Endothelial cell of umbilical vein (primary cell): ENCODE measurements around the gene RPA1. TPM values are rescaled to one million over a fixed set of nuclear protein-coding genes. Genes with fewer than 3 reads are reported as not detected.

Source experiments
- BruUV-seq: library from RNA; stranded (reverse); fragments of 400-500 nt; replicated peaks from 2 replicates; lab custom pipeline; 2021; lab: Mats Ljungman, UMichigan
- CTCF ChIA-PET: fragments of 300-600, 350-600 bp; sonication (Branson Sonifier 250); formaldehyde crosslinking; loops from one replicate; lab custom pipeline; 2021; ENCODE audit warnings: antibody characterized with exemption, inconsistent platforms; lab: Charles Lee
- POLR2A ChIA-PET: fragments of 300-600, 350-600 bp; sonication (Branson Sonifier 250); formaldehyde crosslinking; loops from one replicate; lab custom pipeline; 2021; ENCODE audit warnings: antibody characterized with exemption, inconsistent platforms; lab: Charles Lee
- DNase-seq: peaks from one replicate; pipeline ENCODE4 v3.0.0-alpha.2; 2011; ENCODE audit warnings: low read depth, low spot score
- FAIRE-seq: peaks from 2 replicates; lab custom pipeline; 2011; peaks lifted over from hg19 to GRCh38; lab: Jason Lieb, UNC
- H2AFZ ChIP-seq: 2 replicates; pipeline ENCODE4 v1.6.0; 2012; ENCODE audit warnings: low read depth, low read length, control low read depth, inconsistent platforms
- H3K27ac ChIP-seq: 2 replicates; pipeline ENCODE4 v1.5.1; 2011; ENCODE audit warnings: low read depth, mild to moderate bottlenecking, control low read depth, low read length, moderate library complexity; ENCODE audit not compliant: insufficient read depth
- H3K27me3 ChIP-seq, 2 experiments: 2 replicates each; pipeline versions ENCODE4 v1.6.0 to v1.6.1; 2011; ENCODE audit warnings: low read length in 2 of 2, mixed read lengths in 1 of 2; ENCODE audit not compliant: control insufficient read depth in 2 of 2, insufficient read depth in 2 of 2
- H3K36me3 ChIP-seq, 2 experiments: 2 replicates in 1 of 2; 3 replicates in 1 of 2; pipeline ENCODE4 v1.5.1; 2011; ENCODE audit warnings: low read length in 2 of 2, mild to moderate bottlenecking in 1 of 2, moderate library complexity in 1 of 2; ENCODE audit not compliant: control insufficient read depth in 2 of 2, insufficient read depth in 2 of 2; ENCODE audit errors: extremely low read depth in 1 of 2
- H3K4me1 ChIP-seq: 3 replicates; pipeline ENCODE4 v1.5.1; 2011; ENCODE audit warnings: mild to moderate bottlenecking, low read length; ENCODE audit not compliant: control insufficient read depth, insufficient read depth; ENCODE audit errors: extremely low read depth
- H3K4me2 ChIP-seq: 2 replicates; pipeline ENCODE4 v1.6.1; 2011; ENCODE audit warnings: low read length, control low read depth, mixed read lengths; ENCODE audit not compliant: insufficient read depth
- H3K4me3 ChIP-seq, 3 experiments: fragments of 200-600 bp in 1 of 3; sonication (generic), shearing (Covaris generic) in 1 of 3; replicated peaks in 1 of 3; 2 replicates each; pipeline ENCODE4 v1.5.1; 2011 to 2016; ENCODE audit warnings: control low read depth in 3 of 3, low read length in 3 of 3, mild to moderate bottlenecking in 2 of 3, inconsistent platforms in 1 of 3, low read depth in 1 of 3, moderate library complexity in 1 of 3; ENCODE audit not compliant: insufficient read depth in 1 of 3
- H3K79me2 ChIP-seq: 2 replicates; pipeline ENCODE4 v1.6.0; 2012; ENCODE audit warnings: low read length, inconsistent platforms; ENCODE audit not compliant: control insufficient read depth, insufficient read depth
- H3K9ac ChIP-seq: replicated peaks from 2 replicates; pipeline ENCODE3; 2011; ENCODE audit warnings: low read length, control low read depth; ENCODE audit not compliant: insufficient read depth; ENCODE audit errors: extremely low read depth
- H3K9me1 ChIP-seq: replicated peaks from 3 replicates; pipeline ENCODE4 v1.6.0; 2011; ENCODE audit warnings: mild to moderate bottlenecking, low read length; ENCODE audit not compliant: control insufficient read depth, insufficient read depth; ENCODE audit errors: extremely low read depth
- H3K9me3 ChIP-seq: replicated peaks from 2 replicates; pipeline ENCODE4 v1.5.1; 2012; ENCODE audit warnings: low read length, inconsistent platforms; ENCODE audit not compliant: control insufficient read depth, insufficient read depth
- H4K20me1 ChIP-seq: replicated peaks from 2 replicates; pipeline ENCODE3; 2011; ENCODE audit warnings: mild to moderate bottlenecking, low read length; ENCODE audit not compliant: control insufficient read depth, insufficient read depth; ENCODE audit errors: extremely low read depth
- CTCF ChIP-seq, 2 donors: IDR thresholded peaks; 1 replicate in 1 of 2; 2 replicates in 1 of 2; pipeline ENCODE4 v1.5.1; 2011; ENCODE audit warnings: low read length in 2 of 2, mild to moderate bottlenecking in 2 of 2, moderate library complexity in 2 of 2, control low read depth in 1 of 2, inconsistent platforms in 1 of 2, low read depth in 1 of 2; ENCODE audit not compliant: insufficient read depth in 1 of 2; ENCODE audit errors: extremely low read depth in 1 of 2
- EZH2 ChIP-seq: IDR thresholded peaks from 2 replicates; pipeline ENCODE4 v1.6.1; 2012; ENCODE audit warnings: borderline replicate concordance, low read depth, mild to moderate bottlenecking, moderate library complexity, low read length, inconsistent platforms; ENCODE audit not compliant: severe bottlenecking
- FOS ChIP-seq: IDR thresholded peaks from 2 replicates; pipeline ENCODE4 v1.6.1; 2011; ENCODE audit warnings: mild to moderate bottlenecking, low read length, moderate library complexity, borderline replicate concordance; ENCODE audit not compliant: insufficient read depth
- GATA2 ChIP-seq: IDR thresholded peaks from 2 replicates; pipeline ENCODE4 v1.7.0; 2011; ENCODE audit warnings: low read depth, mild to moderate bottlenecking, moderate library complexity, mixed read lengths, low read length; ENCODE audit not compliant: insufficient read length, insufficient read depth
- JUN ChIP-seq: IDR thresholded peaks from 2 replicates; pipeline ENCODE4 v1.6.1; 2011; ENCODE audit warnings: borderline replicate concordance, low read depth; ENCODE audit not compliant: insufficient read length, insufficient read depth
- MYC ChIP-seq: IDR thresholded peaks from one replicate; pipeline ENCODE4 v1.6.1; 2011; ENCODE audit warnings: mild to moderate bottlenecking, low read depth, low read length
- POLR2A ChIP-seq: IDR thresholded peaks from 2 replicates; pipeline ENCODE4 v1.6.1; 2012; ENCODE audit warnings: low read depth, mild to moderate bottlenecking, control low read depth, low read length
- POLR2AphosphoS5 ChIP-seq: IDR thresholded peaks from 2 replicates; pipeline ENCODE4 v1.6.1; 2012; ENCODE audit warnings: low read depth, mild to moderate bottlenecking, control low read depth, low read length, moderate library complexity; ENCODE audit not compliant: insufficient read depth
- dilution Hi-C: fragments of 300-500 bp; cut with MboI; formaldehyde crosslinking; loops from one replicate; pipeline ENCODE4 v1.15.0; 2019; ENCODE audit warnings: low sequenced_read_pairs; ENCODE audit not compliant: extremely low pct_ligation_motif_present
- intact Hi-C: fragments of 100-400 bp; cut with micrococcal nuclease; formaldehyde crosslinking; loops from one replicate; pipeline ENCODE4 v1.10.0; 2022
- polyA plus RNA-seq, 4 experiments: library from polyadenylated mRNA; depleted of rRNA in 3 of 4; stranded (reverse) in 3 of 4; unstranded in 1 of 4; fragments of >200 nt; gene quantifications; 2 replicates each; pipeline versions ENCODE4 v1.2.1 to v1.2.3, GENCODE V29; 2011 to 2012; ENCODE audit warnings: missing spikeins in 1 of 4
- total RNA-seq: library from RNA; stranded (reverse); gene quantifications from 2 replicates; pipeline ENCODE4 v1.2.3, GENCODE V29; 2021
- TF ChIP-seq, protein P1 (sequence below): IDR thresholded peaks from 2 replicates; pipeline ENCODE4 v1.6.1; 2011; ENCODE audit not compliant: insufficient read depth, insufficient read length

The RPA1 gene
- total and polyA plus RNA-seq, 2 donors (not counting 3 experiments of a cell fraction or from before 2014, with no cell fraction given), result 50.5 to 123 TPM

- H3K79me2 ChIP-seq, result no peaks in the 10 kb centered on the region
- DNase-seq (no peak), FAIRE-seq (no peak)
- no peak overlapping the region for H3K27ac ChIP-seq
- no peaks in the 10 kb centered on the region for H3K27me3 ChIP-seq
- dilution Hi-C loops (no loop called here), intact Hi-C loops (loop anchor here (1.0 kb wide), 1 partner anchor 69 kb away; no protein-coding TSS in a partner anchor)
- TF ChIP-seq JUN (no peak), EZH2 (no peak), POLR2AphosphoS5 (no peak), POLR2A (no peak), GATA2 (no peak), FOS (no peak), CTCF (IDR thresholded peaks at IDR 0.05; ENCODE audit: extremely low read depth in 1 of 2, insufficient read depth in 1 of 2, low read depth in 1 of 2, low read length in 2 of 2) (no peak), MYC (no peak)
- TF ChIP-seq, protein P1, sequence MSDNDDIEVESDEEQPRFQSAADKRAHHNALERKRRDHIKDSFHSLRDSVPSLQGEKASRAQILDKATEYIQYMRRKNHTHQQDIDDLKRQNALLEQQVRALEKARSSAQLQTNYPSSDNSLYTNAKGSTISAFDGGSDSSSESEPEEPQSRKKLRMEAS, result no peak
- H3K4me1 ChIP-seq, result peaks cover 13% of the 10 kb centered on the region
- no peak overlapping the region for H3K9ac ChIP-seq
- no peak overlapping the region for H3K4me2 ChIP-seq
- POLR2A ChIA-PET, result interaction anchor here (1.5 kb wide), 1 partner anchor 72 kb away, joined by 3 read pairs; no protein-coding TSS in a partner anchor
- no peaks in the 10 kb centered on the region for H3K9me1 ChIP-seq
- H4K20me1 ChIP-seq, result no peaks in the 10 kb centered on the region
- CTCF ChIA-PET, result interaction anchor here (1.0 to 8.8 kb wide), 5 partner anchors 17 to 118 kb away, joined by 3 to 262 read pairs (median 4); partner anchors contain the start of genes SMYD4 and WDR81
- BruUV-seq, result no TSS peak
- H3K4me3 ChIP-seq, result no peak overlapping the region
- H2AFZ ChIP-seq, result no peak overlapping the region
- no peaks in the 10 kb centered on the region for H3K9me3 ChIP-seq
- H3K36me3 ChIP-seq, result peaks cover 2% of the 10 kb centered on the region in 2 experiments
These were observed 43.1 kb upstream of the RPA1 start for GRCh38 chr17:1786708-1787107.
